Measurements from ENCODE around the gene SLX4IP.
"Not testable (repeated sequence)": the region's sequence is repeated elsewhere in the genome, so short reads cannot be mapped to it uniquely, and the experiment has no call there.

SLX4IP gene

DNA sequence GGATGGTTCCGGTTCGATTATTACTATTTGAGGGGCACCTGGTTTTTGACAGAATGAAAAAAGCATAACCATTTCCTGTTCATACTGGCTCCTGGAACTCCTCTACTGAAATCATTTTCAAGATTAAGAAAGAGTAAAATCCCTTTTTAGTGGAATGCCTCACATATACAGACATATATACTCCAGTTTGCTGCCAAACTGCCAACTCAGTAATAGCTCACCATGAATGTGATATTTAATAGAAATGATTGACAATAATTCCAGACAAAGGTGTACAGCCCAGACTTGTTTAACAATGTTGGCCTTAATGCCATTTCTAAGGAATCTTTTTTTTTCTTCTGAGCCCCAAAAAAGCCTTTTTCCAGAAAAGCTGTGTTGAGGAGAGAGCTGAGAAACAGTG, 145.6 kb downstream of the SLX4IP start:
- DNase-seq, result no peak

DNA sequence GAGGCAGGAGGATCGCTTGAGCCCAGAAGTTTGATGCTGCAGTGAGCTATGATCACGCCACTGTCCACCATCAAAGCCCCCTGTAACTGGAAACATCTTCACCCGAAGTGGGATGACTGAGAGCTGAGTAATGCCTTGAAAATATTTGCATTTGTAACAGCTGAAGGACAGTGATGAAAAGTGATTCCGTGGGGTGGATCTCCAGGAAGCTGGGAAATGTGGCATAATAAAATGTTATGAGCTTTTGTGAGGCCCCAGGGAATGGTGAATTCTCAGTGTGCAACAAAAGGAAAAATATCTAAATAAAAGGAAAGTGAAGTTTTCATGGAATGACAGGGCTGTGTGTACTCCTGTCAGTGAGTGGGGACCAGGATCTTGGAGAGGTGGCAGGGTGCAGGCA, 146.7 kb downstream of the SLX4IP start:
- DNase-seq, result no peak

- no peak for DNase-seq
Observed at GRCh38 chr20:10584371-10584770, 149.3 kb downstream of the SLX4IP start.

DNA sequence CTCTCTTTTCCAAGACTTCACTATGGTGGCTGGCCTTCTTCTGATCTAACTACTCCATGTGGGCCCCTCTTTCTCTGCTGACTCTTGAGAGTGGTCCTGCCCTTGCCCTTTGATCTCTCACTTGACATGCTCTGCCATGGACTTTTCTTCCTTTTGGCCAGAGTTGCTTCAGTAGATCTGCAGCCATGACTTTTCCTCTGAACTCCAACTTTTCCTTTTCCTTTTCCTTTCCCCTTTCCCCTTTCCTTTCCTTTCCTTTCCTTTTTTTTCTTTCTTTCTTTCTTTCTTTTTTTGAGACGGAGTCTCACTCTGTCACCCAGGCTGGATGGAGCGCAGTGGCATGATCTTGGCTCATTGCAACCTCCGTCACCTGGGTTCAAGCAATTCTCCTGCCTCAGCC, 150.2 kb downstream of the SLX4IP start:
- DNase-seq, result no peak

DNA sequence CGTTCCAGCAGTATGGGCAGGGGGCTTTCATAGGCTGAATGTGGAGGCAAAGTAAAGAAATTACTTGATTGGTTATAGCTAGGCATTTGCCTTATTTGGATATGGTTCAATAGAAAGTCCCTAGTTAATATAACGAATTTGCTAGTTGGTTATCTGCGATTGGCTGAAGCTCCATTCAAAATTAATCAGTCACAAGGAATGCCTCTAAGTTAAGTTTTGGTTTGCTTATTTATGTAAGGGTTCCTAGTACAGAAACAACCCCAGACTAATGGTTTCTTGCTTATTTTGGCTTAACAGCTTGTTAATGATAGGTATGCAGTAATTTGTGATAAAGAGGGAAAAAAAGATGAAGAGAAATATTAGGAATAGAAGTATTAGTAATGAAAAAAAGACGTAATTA, 151.2 kb downstream of the SLX4IP start:
- no peak for DNase-seq

GRCh38 chr20:10590446-10590845, 155.3 kb downstream of the SLX4IP start:
- not testable (repeated sequence) for DNase-seq

DNA sequence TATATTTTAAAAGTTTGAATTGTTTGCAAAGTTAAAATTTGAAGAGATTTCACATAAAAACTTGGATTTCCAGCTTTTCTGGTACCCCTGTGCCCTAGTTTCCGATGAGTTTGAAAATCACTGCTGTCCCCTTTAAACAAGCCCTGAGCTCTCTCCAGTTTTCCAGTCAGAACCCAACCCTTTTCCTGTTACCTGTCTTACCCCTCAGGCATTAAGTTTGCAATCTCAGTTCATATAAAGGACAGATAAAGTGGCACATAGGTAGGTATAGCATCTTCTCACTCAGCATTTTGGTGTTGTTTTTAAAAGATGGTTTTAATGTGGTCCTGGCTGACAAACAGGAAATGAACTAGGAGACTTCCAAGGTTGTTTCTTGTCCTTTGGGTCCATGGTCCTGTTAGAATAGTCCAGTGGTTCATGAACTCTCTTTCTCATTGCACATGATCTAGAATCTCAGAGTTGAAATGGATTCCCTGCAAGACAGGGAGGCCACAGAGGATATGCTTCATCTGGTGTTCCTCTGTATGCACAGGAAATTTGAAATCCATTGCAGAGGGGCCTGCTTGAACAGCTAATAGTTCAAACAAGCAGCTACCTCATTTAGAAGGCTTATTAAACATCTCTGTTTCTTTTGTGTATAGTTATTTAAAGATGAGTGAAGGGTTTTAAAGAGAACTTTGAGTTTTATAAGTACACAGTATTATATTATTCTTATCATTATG, 156.0 kb downstream of the SLX4IP start:
- DNase-seq, result no peak

DNA sequence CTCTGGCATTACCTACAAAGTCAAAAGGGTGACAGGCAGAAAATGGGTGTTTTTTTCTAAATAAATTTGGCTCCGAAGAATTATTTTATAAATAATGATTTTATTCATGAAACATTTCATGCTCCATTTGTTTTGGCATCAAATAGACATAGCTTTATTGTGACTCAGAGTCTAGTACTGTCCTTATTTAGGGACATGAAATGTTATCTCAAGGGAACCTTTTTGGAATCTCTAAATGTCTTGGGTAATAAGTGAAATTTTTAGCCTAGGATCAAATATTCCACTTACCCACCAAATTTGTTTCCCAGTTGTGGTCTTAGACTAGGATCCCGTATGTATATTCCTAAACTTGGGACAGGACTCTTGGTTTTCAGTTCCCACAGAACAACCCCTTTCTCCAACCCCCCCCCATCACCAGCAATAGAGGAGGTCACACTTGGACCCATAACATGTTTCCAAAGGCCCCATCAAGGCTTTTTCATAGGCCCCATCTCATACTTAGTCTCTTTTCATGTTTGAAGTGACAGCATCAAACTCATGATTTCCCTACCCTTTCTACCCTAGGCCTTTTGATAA, 156.9 kb downstream of the SLX4IP start:
- DNase-seq, result no peak

DNA sequence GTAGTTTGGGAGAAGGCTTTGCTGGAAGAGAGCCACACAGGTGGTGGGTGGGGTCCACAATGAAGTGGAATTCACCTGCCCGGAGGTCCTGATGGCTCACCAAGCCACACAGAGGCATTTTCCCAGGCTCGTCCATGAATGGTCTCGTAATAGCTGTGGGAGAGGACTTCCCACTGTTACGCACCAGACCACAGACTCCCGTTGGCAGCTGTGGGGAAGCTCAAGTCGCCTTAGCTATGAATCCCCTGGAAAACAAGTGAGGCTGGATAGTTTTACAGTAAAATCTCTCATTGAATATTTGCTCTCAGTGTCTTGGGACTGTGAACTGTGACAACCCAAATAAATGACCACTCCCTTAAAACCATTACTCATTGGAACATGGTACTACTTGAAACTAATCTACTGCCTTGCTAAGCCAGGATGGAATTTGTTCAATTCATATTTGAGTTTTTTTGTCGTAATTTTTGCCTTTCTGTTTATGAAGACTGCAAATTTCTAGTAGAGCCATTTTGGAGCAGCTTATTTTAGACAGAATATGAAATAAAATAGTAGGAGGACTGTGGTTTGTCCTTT, 159.3 kb downstream of the SLX4IP start:
- DNase-seq, result no peak

GRCh38 chr20:10595266-10595665, 160.2 kb downstream of the SLX4IP start:
- no peak for DNase-seq

DNA sequence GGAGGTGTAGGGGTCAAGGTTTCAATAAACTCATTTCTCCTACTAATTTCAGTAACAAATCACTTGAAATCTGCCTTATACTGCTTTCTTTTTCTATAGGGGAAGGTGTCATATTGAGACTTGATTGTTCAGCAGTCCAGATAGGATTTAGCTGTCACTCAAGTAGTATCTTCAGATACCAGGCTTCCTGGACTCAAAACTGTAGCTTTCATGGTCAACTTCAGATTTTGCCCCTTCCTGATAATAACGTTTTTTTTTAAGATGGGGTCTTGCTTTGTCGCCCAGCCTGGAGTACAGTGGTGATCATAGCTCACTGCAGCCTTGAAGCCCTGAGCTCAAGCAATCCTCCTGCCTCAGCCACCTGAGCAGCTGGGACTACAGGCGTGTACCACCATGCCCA, 160.9 kb downstream of the SLX4IP start:
- DNase-seq, result no peak

DNA sequence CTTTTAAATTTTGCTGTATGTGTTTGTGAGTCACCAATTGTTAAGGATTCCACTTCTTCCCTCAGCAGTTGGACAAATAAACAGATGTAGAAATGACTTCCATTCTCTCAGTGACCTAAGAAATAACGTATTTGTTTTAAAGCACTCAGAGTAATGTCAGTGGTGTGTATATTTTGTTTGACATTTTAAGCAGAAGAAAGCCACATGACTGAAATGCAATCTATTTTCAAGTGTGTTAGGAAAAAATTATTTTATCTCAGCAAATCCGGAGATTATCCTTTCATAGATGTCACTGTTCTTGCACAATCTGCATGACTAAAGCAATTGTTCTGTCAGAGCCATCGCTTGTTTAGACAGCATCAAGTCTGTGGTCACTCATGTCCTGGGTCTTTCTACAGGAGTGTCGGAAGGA, 161.6 kb downstream of the SLX4IP start:
- no peak for DNase-seq

DNA sequence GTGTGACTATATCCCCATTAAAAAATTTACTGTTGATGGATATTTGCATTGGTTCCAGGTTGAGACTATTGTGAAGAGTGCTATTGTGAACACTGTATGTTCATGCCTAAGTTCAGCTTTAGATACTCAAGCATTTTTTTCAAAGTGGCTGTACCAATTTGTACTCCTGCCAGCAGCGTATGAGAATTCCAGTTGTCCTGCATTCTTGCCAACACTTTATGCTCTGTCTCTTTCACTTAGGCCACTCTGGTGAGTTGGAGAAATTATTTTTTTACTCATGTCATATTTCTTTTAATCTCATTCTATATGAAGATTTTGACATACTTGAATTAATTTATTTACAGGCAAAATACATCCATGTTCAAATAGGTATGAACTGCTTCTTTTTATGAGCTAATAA, 162.5 kb downstream of the SLX4IP start:
- DNase-seq, result no peak

- DNase-seq, result no peak
Observed at GRCh38 chr20:10602221-10602871, 167.2 kb downstream of the SLX4IP start.

- no peak for DNase-seq
Observed at GRCh38 chr20:10603378-10603777, 168.3 kb downstream of the SLX4IP start.

DNA sequence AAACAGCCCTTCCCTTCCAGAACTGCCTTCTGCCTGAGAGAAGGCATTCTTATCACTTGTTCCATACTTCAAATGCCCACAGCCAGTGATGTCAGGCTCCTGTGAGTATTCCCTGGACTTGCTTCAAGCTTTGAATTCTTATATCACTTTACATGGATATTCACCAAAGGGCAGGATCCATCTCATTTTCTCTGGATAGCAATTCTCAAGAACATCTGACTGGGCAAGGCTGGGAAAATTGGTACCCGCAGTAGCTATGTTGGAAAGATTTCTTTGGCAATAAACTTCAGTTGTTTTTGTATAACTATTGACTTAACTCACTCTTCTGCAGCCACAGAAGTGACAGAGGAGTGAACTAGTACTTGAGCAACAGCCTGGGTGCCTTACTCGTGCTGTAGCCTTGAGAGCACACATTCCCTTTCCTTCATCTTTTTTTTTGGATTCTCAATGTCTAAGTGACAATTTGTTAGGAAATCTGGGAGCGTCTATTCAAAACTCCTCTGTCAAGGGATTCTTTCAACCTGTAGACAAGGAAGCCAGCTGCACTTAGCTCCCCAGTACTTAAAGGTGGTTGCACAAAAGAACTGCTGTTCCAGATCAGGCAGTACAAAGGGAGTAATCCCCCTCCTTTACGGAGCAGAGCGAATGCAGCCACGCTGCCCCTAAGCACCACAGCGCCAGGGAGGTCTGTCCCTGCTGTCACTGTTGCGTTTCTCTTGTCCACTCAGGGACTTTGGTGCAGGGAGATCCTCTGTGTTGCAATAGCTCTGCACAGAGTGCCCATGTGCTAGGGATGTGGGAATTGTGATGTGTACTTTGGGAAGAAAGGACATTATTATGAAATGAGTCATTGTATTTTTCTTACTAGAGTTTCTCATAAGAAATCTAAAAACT, 169.1 kb downstream of the SLX4IP start:
- no peak for DNase-seq

DNA sequence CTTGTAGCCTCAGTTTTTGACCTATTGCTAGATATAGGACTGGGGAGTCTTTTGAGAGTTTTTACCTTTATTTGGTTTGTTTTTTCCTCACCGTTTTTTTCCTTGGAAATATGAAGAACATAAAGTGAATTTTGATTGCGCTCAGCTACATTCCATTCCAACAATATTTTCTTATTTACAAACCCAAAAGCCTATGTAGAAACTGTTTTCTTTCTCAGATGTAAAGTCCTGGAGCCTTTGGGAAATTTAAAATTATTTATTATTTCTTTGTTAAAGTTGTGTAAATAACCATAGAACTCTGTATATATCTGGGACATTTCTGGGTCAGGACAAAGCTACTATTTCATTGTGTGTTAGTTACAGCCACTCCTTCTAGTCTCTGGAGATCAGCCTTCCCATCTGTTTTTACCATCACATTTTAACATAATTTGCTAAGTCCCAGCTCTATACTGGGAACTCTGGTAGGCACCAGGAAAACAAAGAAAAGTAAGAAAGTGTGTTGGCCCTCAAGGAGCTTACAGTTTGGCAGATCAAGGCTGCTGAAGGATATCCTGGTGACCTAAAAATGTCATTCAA, 169.8 kb downstream of the SLX4IP start:
- DNase-seq, result no peak

- no peak for DNase-seq
Observed at GRCh38 chr20:10605547-10606195, 170.6 kb downstream of the SLX4IP start.

GRCh38 chr20:10609276-10609675, 174.2 kb downstream of the SLX4IP start:
- no peak for DNase-seq

DNA sequence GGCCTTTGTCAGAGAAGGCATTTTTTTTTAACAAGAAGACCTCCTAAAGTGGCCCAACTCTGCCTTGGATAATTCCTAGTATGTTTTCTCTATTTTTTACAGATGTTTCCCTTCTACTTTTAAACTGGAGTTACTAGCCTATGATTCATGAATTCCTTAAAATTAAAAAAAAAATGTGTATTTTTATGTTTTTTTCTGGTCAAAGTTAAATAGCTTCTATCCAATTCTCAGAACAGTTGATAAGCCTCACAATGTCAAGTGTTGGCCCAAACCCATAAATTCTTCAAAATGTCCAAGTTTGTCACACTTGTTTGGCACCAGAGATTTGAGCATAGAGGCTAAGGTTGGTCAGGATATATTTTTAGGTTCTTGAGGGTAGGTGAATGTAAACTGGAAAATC, 174.7 kb downstream of the SLX4IP start:
- DNase-seq, result no peak

- no peak for DNase-seq
Observed at GRCh38 chr20:10610251-10610650, 175.1 kb downstream of the SLX4IP start.

DNA sequence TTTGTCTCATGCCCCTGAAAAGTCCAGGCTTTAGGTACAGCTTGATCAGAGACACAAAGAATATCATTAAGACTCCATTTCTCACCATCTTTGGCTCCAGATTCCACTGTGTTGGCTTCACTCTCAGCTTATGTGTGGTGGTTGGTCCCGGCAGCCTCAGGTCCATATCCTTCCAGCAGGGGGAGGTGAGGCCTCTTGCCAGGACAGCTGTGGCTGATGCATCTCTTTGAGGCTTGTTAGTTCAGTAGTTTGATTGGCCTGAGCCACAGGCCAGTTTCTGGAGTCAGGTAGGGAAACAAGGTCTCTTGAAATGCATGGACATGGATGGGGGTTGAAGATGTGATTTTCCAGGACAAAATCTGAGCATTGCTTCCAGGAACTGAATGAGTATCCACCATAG, 176.3 kb downstream of the SLX4IP start:
- DNase-seq, result no peak
